Uterus (tissue), 4 donors: ENCODE data around the gene ALDH1L1. TPM values are rescaled to one million over a fixed set of nuclear protein-coding genes. Genes with fewer than 3 reads are reported as not detected.

Experiments used
- DNase-seq, 2 donors: peaks; one replicate each; pipeline ENCODE4 v3.0.0-alpha.2; 2019 to 2020
- H3K27ac ChIP-seq, 2 donors: fragments of 200-600 bp; sonication (generic); 1 replicate in 1 of 2; 2 replicates in 1 of 2; pipeline ENCODE4 v1.5.1; 2016 to 2018
- H3K27me3 ChIP-seq, 2 donors: fragments of 200-600 bp; sonication (generic); one replicate each; pipeline ENCODE4 v1.5.1; 2018 to 2019; ENCODE audit warnings: control low read depth in 1 of 2
- H3K36me3 ChIP-seq, 2 donors: fragments of 200-600 bp; sonication (generic); one replicate each; pipeline ENCODE4 v1.5.1; 2019; ENCODE audit warnings: control low read depth in 1 of 2
- H3K4me1 ChIP-seq, 2 donors: fragments of 200-600 bp; sonication (generic); one replicate each; pipeline ENCODE4 v1.5.1; 2018 to 2019; ENCODE audit warnings: control low read depth in 1 of 2
- H3K4me3 ChIP-seq, 2 donors: fragments of 200-600 bp; sonication (generic); 1 replicate in 1 of 2; 2 replicates in 1 of 2; pipeline ENCODE4 v1.5.1; 2018 to 2019; ENCODE audit warnings: mild to moderate bottlenecking in 1 of 2
- H3K9me3 ChIP-seq, 2 donors: fragments of 200-600 bp; sonication (generic); one replicate each; pipeline ENCODE4 v1.5.1; 2019; ENCODE audit warnings: control low read depth in 1 of 2
- POLR2A ChIP-seq, 2 donors: fragments of 450-650 bp; IDR thresholded peaks; one replicate each; pipeline ENCODE4 v1.6.1; 2016; ENCODE audit warnings: antibody characterized with exemption in 2 of 2, mild to moderate bottlenecking in 1 of 2, moderate library complexity in 1 of 2
- intact Hi-C: fragments of 100-400 bp; cut with DNase I; formaldehyde crosslinking; loops from one replicate; pipeline ENCODE4 v1.15.1; 2023; ENCODE audit warnings: low total_unique reads
- total RNA-seq, 4 donors: library from RNA; depleted of rRNA in 3 of 4; stranded (reverse); fragments of >200 nt in 3 of 4; gene quantifications; one replicate each; pipeline versions ENCODE4 v1.1.0 to v1.2.4, GENCODE V29; 2014 to 2023
- TF ChIP-seq, protein P1 (sequence below), 4 experiments: fragments of 200-600 bp in 2 of 4; fragments of 450-650 bp in 2 of 4; sonication (generic) in 2 of 4; IDR thresholded peaks; one replicate each; pipeline ENCODE4 v1.5.1; 2016 to 2019; ENCODE audit warnings: antibody characterized with exemption in 4 of 4, mild to moderate bottlenecking in 2 of 4, moderate library complexity in 1 of 4
- donor health status: DM: yes; HTN: yes; CAD: no.

Gene ALDH1L1
- total RNA-seq, 4 donors from 2014 or later: 2.1 to 27.3 (median 8.4) TPM

DNA sequence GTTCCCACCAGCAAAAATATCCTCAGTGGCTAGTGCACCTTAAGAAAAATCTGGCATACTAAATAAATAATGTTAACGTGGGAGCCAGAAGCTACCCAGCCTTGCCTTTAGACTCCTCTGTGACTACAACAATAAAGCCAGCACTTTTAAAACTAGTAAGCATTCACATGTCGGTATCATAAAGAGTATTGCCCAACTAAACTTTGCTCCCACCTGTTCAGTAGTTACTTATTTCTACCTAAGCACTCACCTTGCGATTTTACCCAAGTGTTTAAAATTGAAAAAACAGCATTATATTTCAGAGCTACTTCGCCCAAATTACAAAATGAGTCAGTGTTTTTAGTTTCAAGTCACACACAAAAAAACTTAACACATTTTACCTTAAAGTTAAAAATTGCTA, 12.8 kb downstream of the ALDH1L1 start:
- Histone ChIP-seq H3K36me3 (peaks cover 0 to 3% of the 10 kb centered on the region in 2 donors), H3K9me3 (peaks cover 0 to 2% of the 10 kb centered on the region in 2 donors), H3K4me1 (no peaks in the 10 kb centered on the region), H3K27me3 (peaks cover 0 to 8% of the 10 kb centered on the region in 2 donors), H3K4me3 (no peak overlapping the region), H3K27ac (no peak overlapping the region)
- intact Hi-C loops: no loop called here
- no peak for DNase-seq
- no peak for TF ChIP-seq POLR2A (IDR thresholded peaks at IDR 0.05)
- TF ChIP-seq, protein P1, sequence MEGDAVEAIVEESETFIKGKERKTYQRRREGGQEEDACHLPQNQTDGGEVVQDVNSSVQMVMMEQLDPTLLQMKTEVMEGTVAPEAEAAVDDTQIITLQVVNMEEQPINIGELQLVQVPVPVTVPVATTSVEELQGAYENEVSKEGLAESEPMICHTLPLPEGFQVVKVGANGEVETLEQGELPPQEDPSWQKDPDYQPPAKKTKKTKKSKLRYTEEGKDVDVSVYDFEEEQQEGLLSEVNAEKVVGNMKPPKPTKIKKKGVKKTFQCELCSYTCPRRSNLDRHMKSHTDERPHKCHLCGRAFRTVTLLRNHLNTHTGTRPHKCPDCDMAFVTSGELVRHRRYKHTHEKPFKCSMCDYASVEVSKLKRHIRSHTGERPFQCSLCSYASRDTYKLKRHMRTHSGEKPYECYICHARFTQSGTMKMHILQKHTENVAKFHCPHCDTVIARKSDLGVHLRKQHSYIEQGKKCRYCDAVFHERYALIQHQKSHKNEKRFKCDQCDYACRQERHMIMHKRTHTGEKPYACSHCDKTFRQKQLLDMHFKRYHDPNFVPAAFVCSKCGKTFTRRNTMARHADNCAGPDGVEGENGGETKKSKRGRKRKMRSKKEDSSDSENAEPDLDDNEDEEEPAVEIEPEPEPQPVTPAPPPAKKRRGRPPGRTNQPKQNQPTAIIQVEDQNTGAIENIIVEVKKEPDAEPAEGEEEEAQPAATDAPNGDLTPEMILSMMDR (IDR thresholded peaks at IDR 0.05): no peak

DNA sequence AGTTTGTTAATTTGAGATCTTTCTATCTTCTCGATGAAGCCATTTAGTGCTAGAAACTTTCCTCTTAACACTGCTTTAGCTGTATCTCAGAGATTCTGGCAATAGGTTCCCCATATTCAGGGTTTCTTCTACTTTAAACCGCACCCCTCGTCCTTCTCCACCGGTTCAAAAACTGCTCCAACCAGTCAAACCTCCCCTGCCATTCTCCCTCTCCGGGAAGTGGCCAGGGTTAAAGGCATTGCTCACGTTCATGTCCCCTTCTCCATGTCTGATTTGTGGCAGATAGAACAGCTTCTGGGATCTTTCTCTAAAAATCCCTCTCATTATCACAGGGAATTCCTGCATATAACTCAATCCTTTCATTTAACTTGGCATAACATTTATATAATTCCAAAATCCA, 14.4 kb downstream of the ALDH1L1 start:
- intact Hi-C loops: no loop called here
- TF ChIP-seq POLR2A (IDR thresholded peaks at IDR 0.05): no peak
- TF ChIP-seq, protein P1 (IDR thresholded peaks at IDR 0.05): no peak

DNA sequence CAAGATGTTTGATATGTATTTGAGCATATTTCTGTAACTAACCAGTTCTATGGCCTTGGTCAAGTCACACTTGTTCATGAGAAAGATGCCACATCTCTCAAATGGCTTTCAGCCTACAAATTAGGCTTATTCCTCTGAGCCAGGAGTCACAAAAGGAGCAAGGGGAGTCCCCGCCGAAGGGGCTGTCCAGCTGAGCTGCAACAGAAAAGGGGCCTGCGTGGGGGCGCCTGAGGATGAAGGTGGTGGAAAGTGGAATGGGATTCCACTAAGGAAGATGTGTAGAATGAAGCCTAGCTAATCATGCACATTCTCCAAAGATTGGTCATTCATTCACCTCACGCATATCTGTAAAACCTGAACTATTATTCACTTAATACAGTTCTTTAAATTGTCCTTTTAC, 19.1 kb downstream of the ALDH1L1 start:
- no peaks in the 10 kb centered on the region for H3K4me1 ChIP-seq
- H3K4me3 ChIP-seq: no peak overlapping the region
- no peaks in the 10 kb centered on the region for H3K27me3 ChIP-seq
- no peaks in the 10 kb centered on the region for H3K36me3 ChIP-seq
- intact Hi-C loops: no loop called here
- DNase-seq: no peak
- peaks cover 0 to 2% of the 10 kb centered on the region in 2 donors for H3K9me3 ChIP-seq
- H3K27ac ChIP-seq: no peak overlapping the region
- TF ChIP-seq POLR2A (IDR thresholded peaks at IDR 0.05): no peak
- TF ChIP-seq, protein P1 (IDR thresholded peaks at IDR 0.05): no peak

More for the DNA sequence above, 14.4 kb downstream of the ALDH1L1 start:
- no peak overlapping the region for H3K4me3 ChIP-seq
- H3K27ac ChIP-seq: no peak overlapping the region
- DNase-seq: no peak
- no peaks in the 10 kb centered on the region for H3K4me1 ChIP-seq
- H3K9me3 ChIP-seq: peaks cover 0 to 2% of the 10 kb centered on the region in 2 donors
- peaks cover 0 to 3% of the 10 kb centered on the region in 2 donors for H3K36me3 ChIP-seq
- peaks cover 0 to 8% of the 10 kb centered on the region in 2 donors for H3K27me3 ChIP-seq

GRCh38 chr3:126160243-126161210, 19.9 kb downstream of the ALDH1L1 start:
- H3K9me3 ChIP-seq: peaks cover 0 to 2% of the 10 kb centered on the region in 2 donors
- no peak overlapping the region for H3K4me3 ChIP-seq
- no peaks in the 10 kb centered on the region for H3K4me1 ChIP-seq
- H3K36me3 ChIP-seq: no peaks in the 10 kb centered on the region
- no peaks in the 10 kb centered on the region for H3K27me3 ChIP-seq
- DNase-seq: no peak
- no peak overlapping the region for H3K27ac ChIP-seq
- no peak for TF ChIP-seq POLR2A (IDR thresholded peaks at IDR 0.05)
- TF ChIP-seq, protein P1 (IDR thresholded peaks at IDR 0.05): no peak
- intact Hi-C loops: no loop called here

DNA sequence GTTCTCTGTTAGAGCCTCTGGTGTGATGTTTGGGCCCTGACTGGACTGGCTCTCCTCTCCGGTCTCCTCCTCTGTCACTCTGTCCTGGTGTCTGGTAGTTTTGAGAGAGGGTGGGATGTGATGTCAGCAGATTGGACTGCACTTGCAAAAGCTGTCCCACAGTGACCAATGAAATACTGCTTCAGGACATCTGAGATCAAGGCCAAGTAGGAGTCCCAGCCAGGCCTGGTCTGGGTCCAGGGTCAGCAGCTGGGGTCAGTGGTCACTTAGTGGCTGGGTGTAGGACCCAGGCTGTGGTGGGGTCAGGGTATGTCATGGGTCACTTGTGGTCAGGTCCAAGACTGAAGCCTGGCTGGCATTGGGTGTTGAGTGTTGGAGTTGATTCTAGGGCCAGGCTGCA, 20.9 kb downstream of the ALDH1L1 start:
- Histone ChIP-seq H3K36me3 (no peaks in the 10 kb centered on the region), H3K27me3 (no peaks in the 10 kb centered on the region), H3K9me3 (no peaks in the 10 kb centered on the region), H3K27ac (no peak overlapping the region), H3K4me1 (no peaks in the 10 kb centered on the region), H3K4me3 (no peak overlapping the region)
- no peak for TF ChIP-seq POLR2A (IDR thresholded peaks at IDR 0.05)
- TF ChIP-seq, protein P1 (IDR thresholded peaks at IDR 0.05): no peak
- intact Hi-C loops: no loop called here
- DNase-seq: no peak
